Esophagus squamous epithelium (tissue), 4 donors: ENCODE data around the gene TRIML2.

Experiments used
- POLR2A ChIP-seq, 4 donors: fragments of 450-650 bp; IDR thresholded peaks; one replicate each; pipeline ENCODE4 v1.6.1; 2017; ENCODE audit warnings: antibody characterized with exemption in 4 of 4, mild to moderate bottlenecking in 4 of 4, moderate library complexity in 3 of 4
- TF ChIP-seq, protein P1 (sequence below), 6 experiments: fragments of 450-650 bp in 4 of 6; fragments of 200-600 bp in 2 of 6; sonication (generic) in 2 of 6; IDR thresholded peaks; one replicate each; pipeline ENCODE4 v1.5.1; 2016 to 2019; ENCODE audit warnings: antibody characterized with exemption in 6 of 6, mild to moderate bottlenecking in 4 of 6, moderate library complexity in 4 of 6

DNA sequence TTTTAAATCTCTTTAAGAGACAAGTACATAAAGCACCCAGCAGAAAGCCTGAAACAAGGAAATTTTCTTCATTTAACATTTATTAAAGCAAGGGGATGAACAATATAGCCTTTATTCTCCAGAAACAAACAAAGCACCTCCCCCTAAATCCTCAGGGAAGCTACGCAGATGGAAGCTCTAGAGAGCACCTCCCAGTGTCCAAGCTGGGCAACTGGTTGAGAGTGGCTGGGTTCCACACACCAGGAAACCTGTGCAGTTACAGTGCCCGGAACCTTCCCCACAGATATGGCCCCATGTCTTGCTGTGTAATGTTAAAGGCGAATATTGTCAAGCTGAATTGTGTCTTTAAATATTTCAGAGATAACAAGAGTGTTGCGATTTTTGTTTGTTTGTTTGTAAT is 21.0 kb upstream of the TRIML2 start:
- TF ChIP-seq POLR2A (IDR thresholded peaks at IDR 0.05), result no peak
- TF ChIP-seq, protein P1, sequence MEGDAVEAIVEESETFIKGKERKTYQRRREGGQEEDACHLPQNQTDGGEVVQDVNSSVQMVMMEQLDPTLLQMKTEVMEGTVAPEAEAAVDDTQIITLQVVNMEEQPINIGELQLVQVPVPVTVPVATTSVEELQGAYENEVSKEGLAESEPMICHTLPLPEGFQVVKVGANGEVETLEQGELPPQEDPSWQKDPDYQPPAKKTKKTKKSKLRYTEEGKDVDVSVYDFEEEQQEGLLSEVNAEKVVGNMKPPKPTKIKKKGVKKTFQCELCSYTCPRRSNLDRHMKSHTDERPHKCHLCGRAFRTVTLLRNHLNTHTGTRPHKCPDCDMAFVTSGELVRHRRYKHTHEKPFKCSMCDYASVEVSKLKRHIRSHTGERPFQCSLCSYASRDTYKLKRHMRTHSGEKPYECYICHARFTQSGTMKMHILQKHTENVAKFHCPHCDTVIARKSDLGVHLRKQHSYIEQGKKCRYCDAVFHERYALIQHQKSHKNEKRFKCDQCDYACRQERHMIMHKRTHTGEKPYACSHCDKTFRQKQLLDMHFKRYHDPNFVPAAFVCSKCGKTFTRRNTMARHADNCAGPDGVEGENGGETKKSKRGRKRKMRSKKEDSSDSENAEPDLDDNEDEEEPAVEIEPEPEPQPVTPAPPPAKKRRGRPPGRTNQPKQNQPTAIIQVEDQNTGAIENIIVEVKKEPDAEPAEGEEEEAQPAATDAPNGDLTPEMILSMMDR (IDR thresholded peaks at IDR 0.05), result no peak
